Measurements from ENCODE around the gene LMBR1L. TPM values are rescaled to one million over a fixed set of nuclear protein-coding genes. Genes with fewer than 3 reads are reported as not detected.
"Not testable (repeated sequence)": the region's sequence is repeated elsewhere in the genome, so short reads cannot be mapped to it uniquely, and the experiment has no call there.

LMBR1L gene
- total and polyA plus RNA-seq, 8 donors, result 39.9 to 102 (median 87.6) TPM

DNA sequence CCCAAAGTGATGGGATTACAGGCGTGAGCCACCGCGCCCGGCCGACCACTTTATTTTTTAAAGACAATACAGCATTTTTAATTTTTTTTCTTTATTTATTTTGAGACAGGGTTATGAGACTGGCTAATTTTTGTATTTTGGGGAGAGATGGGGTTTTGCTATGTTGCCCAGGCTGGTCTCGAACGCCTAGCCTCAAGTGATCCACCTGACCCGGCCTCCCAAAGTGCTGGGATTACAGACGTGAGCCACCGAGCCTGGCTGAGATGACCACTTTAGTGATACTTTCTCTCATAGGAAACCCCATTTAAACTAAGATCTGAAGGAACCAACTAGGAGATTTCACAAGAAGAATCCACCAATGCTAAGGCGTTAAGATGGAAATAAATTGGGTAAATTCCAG is 39.7 kb downstream of the LMBR1L start:
- DNase-seq (no peak), ATAC-seq (no peak)
- Histone ChIP-seq H3K4me3 (no peak overlapping the region), H3K36me3 (no peaks in the 10 kb centered on the region), H3K4me1 (peaks cover 8 to 16% of the 10 kb centered on the region in 2 donors), H3K9me3 (no peaks in the 10 kb centered on the region), H3K27me3 (no peaks in the 10 kb centered on the region), H3K27ac (no peak overlapping the region)
- TF ChIP-seq, protein P1, sequence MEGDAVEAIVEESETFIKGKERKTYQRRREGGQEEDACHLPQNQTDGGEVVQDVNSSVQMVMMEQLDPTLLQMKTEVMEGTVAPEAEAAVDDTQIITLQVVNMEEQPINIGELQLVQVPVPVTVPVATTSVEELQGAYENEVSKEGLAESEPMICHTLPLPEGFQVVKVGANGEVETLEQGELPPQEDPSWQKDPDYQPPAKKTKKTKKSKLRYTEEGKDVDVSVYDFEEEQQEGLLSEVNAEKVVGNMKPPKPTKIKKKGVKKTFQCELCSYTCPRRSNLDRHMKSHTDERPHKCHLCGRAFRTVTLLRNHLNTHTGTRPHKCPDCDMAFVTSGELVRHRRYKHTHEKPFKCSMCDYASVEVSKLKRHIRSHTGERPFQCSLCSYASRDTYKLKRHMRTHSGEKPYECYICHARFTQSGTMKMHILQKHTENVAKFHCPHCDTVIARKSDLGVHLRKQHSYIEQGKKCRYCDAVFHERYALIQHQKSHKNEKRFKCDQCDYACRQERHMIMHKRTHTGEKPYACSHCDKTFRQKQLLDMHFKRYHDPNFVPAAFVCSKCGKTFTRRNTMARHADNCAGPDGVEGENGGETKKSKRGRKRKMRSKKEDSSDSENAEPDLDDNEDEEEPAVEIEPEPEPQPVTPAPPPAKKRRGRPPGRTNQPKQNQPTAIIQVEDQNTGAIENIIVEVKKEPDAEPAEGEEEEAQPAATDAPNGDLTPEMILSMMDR (IDR thresholded peaks at IDR 0.05), result no peak
- intact Hi-C loops (cut with DNase I), result no loop called here

DNA sequence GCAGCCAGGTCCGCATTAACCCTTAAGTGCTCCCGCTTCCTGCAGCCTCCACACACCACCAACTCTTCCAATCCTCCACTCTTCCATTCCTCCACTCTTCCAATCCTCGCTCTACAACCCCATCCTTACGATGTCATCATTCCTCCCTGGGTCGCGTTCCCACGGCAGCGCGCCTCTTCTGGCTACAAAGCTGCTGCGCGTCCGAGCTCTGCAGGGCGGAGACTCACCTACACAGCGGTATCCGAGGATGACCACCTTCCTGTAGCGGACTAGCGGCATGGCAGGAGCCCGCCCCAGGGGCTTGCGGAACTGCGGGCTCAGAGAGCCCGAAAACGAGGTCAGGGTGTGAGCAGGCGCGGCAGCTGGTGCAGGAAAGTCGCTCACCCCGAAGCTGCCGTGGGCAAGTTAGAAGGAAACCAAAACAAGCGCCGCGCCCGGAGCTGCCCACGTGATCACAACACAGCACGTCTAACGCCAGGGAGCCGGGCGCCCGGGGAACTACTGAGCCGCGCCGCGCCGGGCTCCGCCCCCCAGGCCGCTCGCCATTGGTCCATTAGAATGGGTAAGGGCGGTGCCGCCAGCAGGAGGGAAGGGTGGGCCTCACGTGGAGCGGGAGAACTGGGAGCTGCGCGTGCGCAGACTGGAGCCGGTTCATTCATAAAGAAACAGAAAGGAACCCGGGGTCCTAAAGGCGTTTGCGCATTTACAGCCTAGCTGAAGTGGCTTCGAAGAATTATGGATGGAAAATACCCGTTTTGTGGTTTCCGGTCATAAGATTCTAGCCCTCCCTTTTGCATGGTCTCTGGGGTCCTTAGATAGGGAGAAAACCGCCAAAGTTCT is 40.9 kb downstream of the LMBR1L start, which contains the start of gene RHEBL1:
Gene RHEBL1 (minus strand): TSS at position 473 of the 840 bp plus-strand sequence. CDS start 194 bp downstream, at position 279.
- peak; percentile 93 to 100 (median 98) for DNase-seq
- Histone ChIP-seq H3K4me1 (peaks cover 8 to 16% of the 10 kb centered on the region in 2 donors), H3K27ac (peak within 1 kb of the TSS; percentile 27 to 84), H3K36me3 (no peaks in the 10 kb centered on the region), H3K4me3 (peak within 1 kb of the TSS; percentile 57 to 76), H3K27me3 (no peaks in the 10 kb centered on the region), H3K9me3 (no peaks in the 10 kb centered on the region)
- TF ChIP-seq, protein P1 (IDR thresholded peaks at IDR 0.05), result no peak
- intact Hi-C loops (cut with DNase I), result loop anchor here in 1 of 2 donors (10.0 kb wide), 1 partner anchor 55 kb away; no protein-coding TSS in a partner anchor
- ATAC-seq, result peak; percentile 100

DNA sequence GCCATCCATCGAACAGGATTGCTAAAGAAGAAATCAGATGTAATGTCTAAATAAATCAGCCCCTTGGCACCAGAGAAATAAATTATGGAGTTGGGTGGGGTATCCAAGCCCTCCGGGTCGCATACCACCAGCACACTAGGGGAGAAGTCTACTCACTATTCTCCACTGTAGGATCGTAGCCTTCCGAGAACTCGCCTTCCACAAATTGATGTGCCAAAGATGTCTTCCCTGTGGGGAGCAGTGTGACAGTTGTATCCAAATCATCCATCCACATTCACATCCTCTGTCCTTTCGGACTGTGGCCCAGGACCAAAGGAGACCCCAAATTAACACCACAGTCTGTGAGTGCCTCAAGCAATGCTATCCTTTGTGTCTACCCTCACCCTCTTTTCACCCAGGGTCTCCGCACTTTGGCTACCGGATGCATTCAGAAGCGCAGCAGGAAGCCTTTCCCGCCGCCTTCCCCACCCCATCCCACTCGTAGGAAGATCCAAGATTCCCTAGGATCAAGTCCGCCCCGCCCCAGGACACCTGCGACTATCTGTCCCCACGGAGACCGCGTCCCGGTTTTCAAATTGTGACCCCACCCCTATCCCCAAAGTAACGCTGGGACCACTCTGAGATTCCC is 41.7 kb downstream of the LMBR1L start:
- Histone ChIP-seq H3K4me1 (peaks cover 8 to 21% of the 10 kb centered on the region in 2 donors), H3K4me3 (peak overlapping the region; percentile 57 to 76), H3K9me3 (no peaks in the 10 kb centered on the region), H3K36me3 (no peaks in the 10 kb centered on the region), H3K27ac (peak overlapping the region in 1 of 2 donors; percentile 84), H3K27me3 (no peaks in the 10 kb centered on the region)
- ATAC-seq (no peak), DNase-seq (no peak)
- intact Hi-C loops (cut with DNase I), result loop anchor here in 1 of 2 donors (10.0 kb wide), 1 partner anchor 56 kb away; no protein-coding TSS in a partner anchor
- TF ChIP-seq, protein P1 (IDR thresholded peaks at IDR 0.05), result no peak

DNA sequence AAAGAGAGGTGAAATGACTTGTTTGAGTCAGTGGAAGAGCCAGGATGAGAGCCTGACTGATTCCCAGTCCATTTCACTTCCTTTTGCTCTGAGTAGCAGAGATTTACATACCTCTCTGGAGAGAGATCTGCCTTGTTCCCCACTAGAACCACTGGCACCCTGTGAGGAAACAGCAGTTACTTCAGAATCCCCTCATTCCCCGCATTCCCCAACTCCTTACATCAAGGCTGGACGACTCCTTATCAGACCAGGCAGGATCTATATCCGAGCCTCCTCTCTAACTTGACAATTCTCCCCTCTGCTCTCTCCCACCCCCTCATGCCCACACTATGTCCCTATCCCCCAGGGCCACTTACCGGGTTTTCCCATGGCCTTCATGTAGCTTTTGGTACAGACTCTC is 44.5 kb downstream of the LMBR1L start:
- TF ChIP-seq, protein P1 (IDR thresholded peaks at IDR 0.05), result no peak
- no peaks in the 10 kb centered on the region for H3K36me3 ChIP-seq
- intact Hi-C loops (cut with DNase I), result loop anchor here in 1 of 2 donors (10.0 kb wide), 1 partner anchor 59 kb away; no protein-coding TSS in a partner anchor
- ATAC-seq (no peak), DNase-seq (no peak)
- H3K27me3 ChIP-seq, result no peaks in the 10 kb centered on the region
- no peak overlapping the region for H3K27ac ChIP-seq
- peaks cover 8 to 32% of the 10 kb centered on the region in 2 donors for H3K4me1 ChIP-seq
- no peak overlapping the region for H3K4me3 ChIP-seq
- H3K9me3 ChIP-seq, result no peaks in the 10 kb centered on the region

DNA sequence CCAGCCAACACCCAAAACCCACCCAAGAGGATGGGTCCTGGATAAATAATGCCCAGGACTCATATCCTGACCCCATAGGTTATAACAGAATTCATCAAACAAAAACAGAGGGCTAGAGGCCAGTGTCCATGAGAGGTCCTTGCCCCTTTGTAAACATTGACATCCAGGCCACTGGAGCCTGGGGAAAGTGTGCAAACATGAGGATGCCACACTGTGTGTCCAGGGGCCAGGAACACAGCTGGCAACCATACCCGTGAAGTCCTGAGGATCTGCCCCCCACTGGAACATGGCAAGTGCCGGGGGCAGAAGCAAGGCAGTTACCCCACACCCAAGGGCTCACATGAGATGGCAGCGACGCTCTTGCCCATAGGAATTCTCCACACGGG is 45.9 kb downstream of the LMBR1L start:
- intact Hi-C loops (cut with DNase I), result loop anchor here in 1 of 2 donors (10.0 kb wide), 1 partner anchor 60 kb away; no protein-coding TSS in a partner anchor
- H3K27ac ChIP-seq, result no peak overlapping the region
- TF ChIP-seq, protein P1 (IDR thresholded peaks at IDR 0.05), result no peak
- DNase-seq, result no peak
- H3K4me1 ChIP-seq, result peaks cover 4 to 28% of the 10 kb centered on the region in 2 donors
- H3K9me3 ChIP-seq, result no peaks in the 10 kb centered on the region
- no peaks in the 10 kb centered on the region for H3K27me3 ChIP-seq
- H3K36me3 ChIP-seq, result no peaks in the 10 kb centered on the region
- no peak for ATAC-seq
- H3K4me3 ChIP-seq, result no peak overlapping the region

DNA sequence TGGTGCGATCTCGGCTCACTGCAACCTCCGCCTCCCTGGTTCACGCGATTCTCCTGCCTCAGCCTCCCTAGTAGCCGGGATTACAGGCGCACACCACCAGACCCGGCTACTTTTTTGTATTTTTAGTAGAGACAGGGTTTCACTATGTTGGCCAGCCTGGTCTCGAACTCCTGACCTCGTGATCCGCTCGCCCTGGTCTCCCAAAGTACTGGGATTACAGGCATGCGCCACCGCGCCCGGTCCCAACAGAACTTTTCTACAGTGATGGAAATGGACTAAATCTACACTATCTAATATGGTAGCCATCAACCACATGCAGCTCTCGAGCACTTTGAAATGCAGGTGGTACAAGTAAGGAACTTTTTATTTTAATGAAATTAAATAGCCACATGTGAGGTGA is 48.7 kb downstream of the LMBR1L start:
- H3K9me3 ChIP-seq, H3K36me3 ChIP-seq, H3K27me3 ChIP-seq, ATAC-seq, DNase-seq, H3K27ac ChIP-seq: not testable (repeated sequence)
- H3K4me1 ChIP-seq, result peaks cover 9 to 38% of the 10 kb centered on the region in 2 donors
- intact Hi-C loops (cut with DNase I), result loop anchor here in 1 of 2 donors (10.0 kb wide), 1 partner anchor 63 kb away; no protein-coding TSS in a partner anchor
- peak overlapping the region in 1 of 2 donors; percentile 99 for H3K4me3 ChIP-seq
